Pancreas (tissue), 10 donors: ENCODE results near the gene TOM1. TPM values are rescaled to one million over a fixed set of nuclear protein-coding genes. Genes with fewer than 3 reads are reported as not detected.

ENCODE experiments used
- ATAC-seq, 4 donors: fragments of 200-7000 bp; cut with Tn5 transposase; one replicate each; pipeline versions ENCODE4 v1.8.0 to v1.9.1; 2020; ENCODE audit warnings: mild to moderate bottlenecking in 4 of 4, moderate library complexity in 4 of 4
- DNase-seq, 6 donors: peaks; one replicate each; pipeline ENCODE4 v3.0.0-alpha.2; 2020
- FAIRE-seq: peaks from 2 replicates; lab custom pipeline; 2012; peaks lifted over from hg19 to GRCh38; lab: Jason Lieb, UNC
- H3K27ac ChIP-seq, 4 donors: fragments of 200-600 bp; sonication (generic); 1 replicate in 3 of 4; 2 replicates in 1 of 4; pipeline versions ENCODE4 v1.5.0 to v1.8.0; 2020
- H3K27me3 ChIP-seq, 4 donors: fragments of 200-600 bp; one replicate each; pipeline ENCODE4 v1.8.0; 2021
- H3K36me3 ChIP-seq, 3 donors: fragments of 200-600 bp; sonication (generic) in 1 of 3; one replicate each; pipeline versions ENCODE4 v1.5.0 to v1.8.0; 2020 to 2021
- H3K4me1 ChIP-seq, 3 donors: fragments of 200-600 bp; one replicate each; pipeline ENCODE4 v1.8.0; 2021
- H3K4me3 ChIP-seq, 4 donors: fragments of 200-600 bp; sonication (generic) in 2 of 4; one replicate each; pipeline versions ENCODE4 v1.5.0 to v1.8.0; 2020 to 2021
- H3K9me3 ChIP-seq, 4 donors: fragments of 200-600 bp; one replicate each; pipeline ENCODE4 v1.8.0; 2021
- WGBS, 2 donors: extraction: QIAGEN DNeasy Blood & Tissue Kit; methylation state at CpG; one replicate each; pipeline ENCODE4 v1.1.7; 2013; 5-methylcytosine and 5-hydroxymethylcytosine counted together
- intact Hi-C, 3 donors: fragments of 100-400 bp; cut with DNase I; formaldehyde crosslinking; loops; one replicate each; pipeline versions ENCODE4 v1.11.1 to v1.14.2; 2022
- polyA plus RNA-seq, 2 donors: library from polyadenylated mRNA; stranded (reverse); fragments of 200-250 nt; gene quantifications; one replicate each; pipeline ENCODE4 v1.2.3, GENCODE V29; 2013
- total RNA-seq, 6 donors: library from RNA; stranded (reverse); fragmentation: NEBNext Ultra II Directional in 4 of 6; extraction: Animal tissue kit (Norgen Biotek cat#: 25700) in 4 of 6; gene quantifications; one replicate each; pipeline versions ENCODE4 v1.2.1 to v1.2.4, GENCODE V29; 2021 to 2023
- TF ChIP-seq, protein P1 (sequence below), 4 donors: fragments of 200-600 bp; sonication (generic) in 3 of 4; IDR thresholded peaks; one replicate each; pipeline versions ENCODE4 v1.5.0 to v1.8.0; 2021; ENCODE audit warnings: antibody characterized with exemption in 4 of 4
- donor health status: healthy with polysubstance abuse.
- donor health status: DM: no; HTN: no; CAD: no; lungs with moderate emphysema.
- donor health status: DM: no; HTN: no; CAD: no.
- donor health status: control.
- donor health status: control.
- donor health status: Bipolar disorder and iron deficiency.
- donor health status: DM: yes; HTN: yes; CAD: no.
- donor health status: DM: no; HTN: no; CAD: no.
- donor health status: DM: no; HTN: no; CAD: no.
- donor health status: DM: yes; HTN: yes; CAD: no.

The TOM1 gene
- total and polyA plus RNA-seq, 8 donors, result 18.4 to 33.7 (median 21.0) TPM

DNA sequence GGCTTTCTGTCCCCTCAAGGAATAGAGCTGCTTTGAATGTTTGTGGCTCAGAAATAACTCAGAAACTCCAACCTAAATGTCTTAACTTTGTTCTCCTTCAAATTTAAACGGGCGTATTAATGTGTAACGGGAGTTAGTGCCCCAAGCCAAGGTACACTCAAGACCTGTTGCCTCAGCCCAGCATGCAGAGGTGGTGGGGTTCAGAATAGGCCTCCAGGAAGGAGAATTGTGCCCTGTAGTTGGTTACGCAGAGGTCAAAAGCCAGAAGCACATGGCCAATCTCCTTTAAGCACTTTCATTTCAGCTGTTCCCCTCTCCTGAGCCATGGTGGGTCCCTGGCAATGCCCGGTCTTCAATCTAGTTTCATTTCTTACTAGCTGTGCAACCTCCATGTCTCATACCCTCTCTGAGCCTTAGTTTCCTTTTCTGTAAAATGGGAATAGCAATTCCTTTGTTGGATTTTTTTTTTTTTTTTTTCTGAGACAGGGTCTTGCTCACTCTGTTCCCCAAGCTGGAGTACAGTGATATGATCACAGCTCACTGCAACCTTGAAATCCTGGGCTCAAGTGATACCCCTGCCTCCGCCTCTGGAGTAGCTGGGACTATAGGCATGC is 85.4 kb downstream of the TOM1 start:
- WGBS, 2 donors, result 78 to 81% methylated on average over 6 of the region's 6 CpGs
- intact Hi-C loops, result no loop called here

DNA sequence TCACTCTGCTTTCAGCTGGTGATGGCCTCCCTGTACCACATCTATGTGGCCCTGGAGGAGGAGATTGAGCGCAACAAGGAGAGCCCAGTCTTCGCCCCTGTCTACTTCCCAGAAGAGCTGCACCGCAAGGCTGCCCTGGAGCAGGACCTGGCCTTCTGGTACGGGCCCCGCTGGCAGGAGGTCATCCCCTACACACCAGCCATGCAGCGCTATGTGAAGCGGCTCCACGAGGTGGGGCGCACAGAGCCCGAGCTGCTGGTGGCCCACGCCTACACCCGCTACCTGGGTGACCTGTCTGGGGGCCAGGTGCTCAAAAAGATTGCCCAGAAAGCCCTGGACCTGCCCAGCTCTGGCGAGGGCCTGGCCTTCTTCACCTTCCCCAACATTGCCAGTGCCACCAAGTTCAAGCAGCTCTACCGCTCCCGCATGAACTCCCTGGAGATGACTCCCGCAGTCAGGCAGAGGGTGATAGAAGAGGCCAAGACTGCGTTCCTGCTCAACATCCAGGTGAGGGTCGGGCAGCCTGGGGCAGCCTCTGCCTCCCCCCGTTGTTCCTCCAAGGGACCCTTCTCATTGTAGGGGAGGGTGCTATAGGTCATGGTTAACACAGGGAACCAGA is 87.1 kb downstream of the TOM1 start:
- WGBS, 2 donors, result 87 to 95% methylated on average over 18 to 19 of the region's 19 CpGs
- FAIRE-seq, result no peak
- Histone ChIP-seq H3K4me1 (no peaks in the 10 kb centered on the region), H3K36me3 (no peaks in the 10 kb centered on the region), H3K4me3 (no peak overlapping the region), H3K9me3 (no peaks in the 10 kb centered on the region), H3K27me3 (no peaks in the 10 kb centered on the region), H3K27ac (no peak overlapping the region)
- DNase-seq, result no peak
- intact Hi-C loops, result no loop called here
- TF ChIP-seq, protein P1, sequence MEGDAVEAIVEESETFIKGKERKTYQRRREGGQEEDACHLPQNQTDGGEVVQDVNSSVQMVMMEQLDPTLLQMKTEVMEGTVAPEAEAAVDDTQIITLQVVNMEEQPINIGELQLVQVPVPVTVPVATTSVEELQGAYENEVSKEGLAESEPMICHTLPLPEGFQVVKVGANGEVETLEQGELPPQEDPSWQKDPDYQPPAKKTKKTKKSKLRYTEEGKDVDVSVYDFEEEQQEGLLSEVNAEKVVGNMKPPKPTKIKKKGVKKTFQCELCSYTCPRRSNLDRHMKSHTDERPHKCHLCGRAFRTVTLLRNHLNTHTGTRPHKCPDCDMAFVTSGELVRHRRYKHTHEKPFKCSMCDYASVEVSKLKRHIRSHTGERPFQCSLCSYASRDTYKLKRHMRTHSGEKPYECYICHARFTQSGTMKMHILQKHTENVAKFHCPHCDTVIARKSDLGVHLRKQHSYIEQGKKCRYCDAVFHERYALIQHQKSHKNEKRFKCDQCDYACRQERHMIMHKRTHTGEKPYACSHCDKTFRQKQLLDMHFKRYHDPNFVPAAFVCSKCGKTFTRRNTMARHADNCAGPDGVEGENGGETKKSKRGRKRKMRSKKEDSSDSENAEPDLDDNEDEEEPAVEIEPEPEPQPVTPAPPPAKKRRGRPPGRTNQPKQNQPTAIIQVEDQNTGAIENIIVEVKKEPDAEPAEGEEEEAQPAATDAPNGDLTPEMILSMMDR (IDR thresholded peaks at IDR 0.05), result no peak
- ATAC-seq, result no peak

More for the DNA sequence above, 85.4 kb downstream of the TOM1 start:
- no peak for DNase-seq
- no peak for ATAC-seq
- no peaks in the 10 kb centered on the region for H3K9me3 ChIP-seq
- FAIRE-seq, result no peak
- TF ChIP-seq, protein P1 (IDR thresholded peaks at IDR 0.05), result no peak
- no peaks in the 10 kb centered on the region for H3K36me3 ChIP-seq
- no peaks in the 10 kb centered on the region for H3K4me1 ChIP-seq
- no peak overlapping the region for H3K4me3 ChIP-seq
- H3K27me3 ChIP-seq, result no peaks in the 10 kb centered on the region
- H3K27ac ChIP-seq, result no peak overlapping the region

DNA sequence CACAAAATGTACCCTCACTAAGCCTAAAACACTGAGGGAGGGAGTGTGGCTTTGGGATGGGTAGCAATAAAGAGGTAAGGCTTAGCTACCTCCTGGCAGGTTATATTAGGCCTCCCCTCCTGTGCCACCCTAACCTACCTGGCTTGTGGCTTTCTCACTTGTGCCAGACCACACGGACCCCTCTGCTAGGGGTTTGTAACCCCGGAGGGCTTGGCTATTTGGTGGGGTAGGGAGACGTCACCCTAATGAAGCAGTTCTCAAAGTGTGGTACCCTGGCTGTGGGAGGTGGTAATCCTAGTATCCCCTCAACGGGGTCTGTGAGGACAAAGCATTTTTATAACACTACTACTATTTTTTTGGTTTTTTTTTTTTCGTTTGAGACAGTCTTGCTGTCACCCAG is 91.2 kb downstream of the TOM1 start:
- no peak overlapping the region for H3K27ac ChIP-seq
- intact Hi-C loops, result no loop called here
- H3K4me1 ChIP-seq, result no peaks in the 10 kb centered on the region
- WGBS, 2 donors, result 69 to 74% methylated on average over 5 of the region's 5 CpGs
- ATAC-seq, result no peak
- H3K27me3 ChIP-seq, result no peaks in the 10 kb centered on the region
- DNase-seq, result no peak
- no peak overlapping the region for H3K4me3 ChIP-seq
- no peaks in the 10 kb centered on the region for H3K36me3 ChIP-seq
- no peak for FAIRE-seq
- no peaks in the 10 kb centered on the region for H3K9me3 ChIP-seq
- TF ChIP-seq, protein P1 (IDR thresholded peaks at IDR 0.05), result no peak

DNA sequence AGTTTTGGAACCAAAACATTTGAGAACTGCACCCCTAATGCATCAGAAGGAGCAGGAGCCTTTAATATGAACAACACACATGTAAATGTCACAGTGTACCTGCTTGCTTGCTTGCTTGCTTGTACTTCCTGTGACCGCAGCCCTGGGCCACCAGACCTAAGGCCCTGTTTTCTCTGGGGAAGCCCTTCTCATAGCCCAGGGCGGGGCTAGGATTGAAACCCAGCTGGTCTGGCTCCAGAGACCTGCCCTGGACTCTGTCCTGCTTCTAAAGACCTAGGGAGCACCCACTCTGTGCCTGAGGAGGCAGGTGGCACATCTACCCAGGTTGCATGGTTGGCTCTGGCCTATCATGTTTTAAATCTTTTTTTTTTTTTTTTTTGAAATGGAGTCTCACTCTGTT is 92.7 kb downstream of the TOM1 start:
- intact Hi-C loops, result no loop called here
- no peak for FAIRE-seq
- TF ChIP-seq, protein P1 (IDR thresholded peaks at IDR 0.05), result no peak

More for the DNA sequence above, 92.7 kb downstream of the TOM1 start:
- DNase-seq (no peak), ATAC-seq (no peak)
- Histone ChIP-seq H3K36me3 (no peaks in the 10 kb centered on the region), H3K4me1 (peaks cover 0 to 6% (median 0%) of the 10 kb centered on the region in 3 donors), H3K4me3 (no peak overlapping the region), H3K27me3 (no peaks in the 10 kb centered on the region), H3K27ac (no peak overlapping the region), H3K9me3 (no peaks in the 10 kb centered on the region)
- 94 to 97% methylated on average over 2 of the region's 2 CpGs for WGBS, 2 donors
